Caco-2 (cell line): Measurements from ENCODE around the gene SUV39H1. TPM values are rescaled to one million over a fixed set of nuclear protein-coding genes. Genes with fewer than 3 reads are reported as not detected.

Source experiments
- BruUV-seq: library from RNA; stranded (reverse); fragments of 400-500 nt; replicated peaks from 2 replicates; lab custom pipeline; 2021; lab: Mats Ljungman, UMichigan
- CTCF ChIA-PET: fragments of 300-600 bp; sonication (Branson Sonifier 250); formaldehyde crosslinking; loops from one replicate; lab custom pipeline; 2022; ENCODE audit warnings: antibody characterized with exemption; lab: Charles Lee
- POLR2A ChIA-PET: fragments of 300-600 bp; sonication (Branson Sonifier 250); formaldehyde crosslinking; loops from one replicate; lab custom pipeline; 2022; ENCODE audit warnings: antibody characterized with exemption; lab: Charles Lee
- DNase-seq, 2 experiments: peaks; one replicate each; pipeline versions ENCODE4 v3.0.0 to v3.0.0-alpha.2; 2020 to 2022
- H3K27me3 ChIP-seq: replicated peaks from 2 replicates; pipeline ENCODE4 v1.6.0; 2011; ENCODE audit warnings: low read length; ENCODE audit not compliant: control insufficient read depth, insufficient read depth
- H3K36me3 ChIP-seq: 2 replicates; pipeline ENCODE4 v1.5.1; 2011; ENCODE audit warnings: low read length; ENCODE audit not compliant: control insufficient read depth, insufficient read depth
- H3K4me1 ChIP-seq: fragments of 250-450 bp; sonication (Bioruptor Pico); 2 replicates; pipeline ENCODE4 v1.5.1; 2020; ENCODE audit warnings: mild to moderate bottlenecking
- H3K4me3 ChIP-seq: 2 replicates; pipeline ENCODE4 v1.5.1; 2011; ENCODE audit warnings: low read depth, mild to moderate bottlenecking, control low read depth, low read length
- H3K9me3 ChIP-seq: fragments of 250-450 bp; sonication (Bioruptor Pico); 2 replicates; pipeline ENCODE4 v1.5.1; 2020; ENCODE audit warnings: mild to moderate bottlenecking, moderate library complexity
- H3K27ac Mint-ChIP-seq: one replicate; pipeline ENCODE4 v1.8.0; 2022; ENCODE audit warnings: mixed read lengths; ENCODE audit not compliant: unreplicated experiment
- H3K27me3 Mint-ChIP-seq: one replicate; pipeline ENCODE4 v1.8.0; 2022; ENCODE audit warnings: mixed read lengths; ENCODE audit not compliant: insufficient read depth, unreplicated experiment
- H3K36me3 Mint-ChIP-seq: one replicate; pipeline ENCODE4 v1.8.0; 2022; ENCODE audit warnings: mild to moderate bottlenecking, mixed read lengths; ENCODE audit not compliant: insufficient read depth, unreplicated experiment
- H3K4me1 Mint-ChIP-seq: one replicate; pipeline ENCODE4 v1.8.0; 2022; ENCODE audit warnings: low read depth, mixed read lengths; ENCODE audit not compliant: unreplicated experiment
- H3K4me3 Mint-ChIP-seq: one replicate; pipeline ENCODE4 v1.8.0; 2022; ENCODE audit warnings: mild to moderate bottlenecking, moderate library complexity, mixed read lengths; ENCODE audit not compliant: unreplicated experiment
- H3K9me3 Mint-ChIP-seq: one replicate; pipeline ENCODE4 v1.8.0; 2022; ENCODE audit warnings: mixed read lengths; ENCODE audit not compliant: unreplicated experiment
- CTCF ChIP-seq, 2 experiments: fragments of 200-600 bp in 1 of 2; IDR thresholded peaks; 1 replicate in 1 of 2; 2 replicates in 1 of 2; pipeline versions ENCODE4 v1.5.1 to v1.8.0; 2011 to 2022; ENCODE audit warnings: antibody characterized with exemption in 1 of 2, control low read depth in 1 of 2, inconsistent platforms in 1 of 2, low read depth in 1 of 2, low read length in 1 of 2, mild to moderate bottlenecking in 1 of 2, moderate library complexity in 1 of 2; ENCODE audit not compliant: insufficient read depth in 1 of 2, severe bottlenecking in 1 of 2, unreplicated experiment in 1 of 2
- intact Hi-C: fragments of 100-400 bp; cut with micrococcal nuclease; formaldehyde crosslinking; loops from one replicate; pipeline ENCODE4 v1.10.0; 2022; ENCODE audit not compliant: unreplicated experiment
- total RNA-seq: library from RNA; stranded (reverse); gene quantifications from 2 replicates; pipeline ENCODE4 v1.2.3, GENCODE V29; 2022

Gene SUV39H1
- total RNA-seq, 1 experiment from 2014 or later, result 15.8 TPM

DNA sequence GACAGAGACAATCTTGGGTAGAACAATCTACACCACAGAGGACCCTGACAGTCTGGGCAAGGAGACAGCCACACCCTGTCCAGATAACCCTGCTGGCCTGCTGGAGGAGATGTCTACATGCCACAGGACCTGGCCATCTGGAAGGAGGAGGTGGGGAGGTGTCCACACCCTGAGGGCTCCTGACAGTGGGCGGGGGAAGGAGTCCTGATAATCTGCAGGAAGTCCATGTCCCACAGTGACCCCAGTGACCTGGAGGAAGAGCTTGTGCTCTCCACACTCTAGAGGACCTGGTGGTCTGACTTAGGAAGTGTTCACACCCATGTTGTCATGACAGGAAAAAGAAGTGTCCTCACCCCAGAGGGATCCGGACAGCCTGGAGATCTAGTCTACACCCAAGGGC, 5.5 kb downstream of the SUV39H1 start:
- H3K4me3 Mint-ChIP-seq, result no peak overlapping the region
- BruUV-seq, result no TSS peak
- H3K9me3 Mint-ChIP-seq, result no peaks in the 10 kb centered on the region
- no peaks in the 10 kb centered on the region for H3K9me3 ChIP-seq
- no peak overlapping the region for H3K27ac Mint-ChIP-seq
- H3K36me3 ChIP-seq, result no peaks in the 10 kb centered on the region
- peaks cover 14% of the 10 kb centered on the region for H3K4me1 Mint-ChIP-seq
- no peak overlapping the region for H3K4me3 ChIP-seq
- CTCF ChIA-PET, result no interaction called here
- peaks cover 22% of the 10 kb centered on the region for H3K36me3 Mint-ChIP-seq
- H3K4me1 ChIP-seq, result 0 out of 2 replicates have a peak, but pooled peaks cover 4% of the 10 kb centered on the region
- no peak for TF ChIP-seq CTCF (IDR thresholded peaks at IDR 0.05; ENCODE audit: insufficient read depth in 1 of 2, low read depth in 1 of 2, low read length in 1 of 2, severe bottlenecking in 1 of 2, unreplicated experiment in 1 of 2)
- intact Hi-C loops, result no loop called here
- no peak for DNase-seq
- POLR2A ChIA-PET, result no interaction called here
- no peaks in the 10 kb centered on the region for H3K27me3 ChIP-seq
- no peaks in the 10 kb centered on the region for H3K27me3 Mint-ChIP-seq

DNA sequence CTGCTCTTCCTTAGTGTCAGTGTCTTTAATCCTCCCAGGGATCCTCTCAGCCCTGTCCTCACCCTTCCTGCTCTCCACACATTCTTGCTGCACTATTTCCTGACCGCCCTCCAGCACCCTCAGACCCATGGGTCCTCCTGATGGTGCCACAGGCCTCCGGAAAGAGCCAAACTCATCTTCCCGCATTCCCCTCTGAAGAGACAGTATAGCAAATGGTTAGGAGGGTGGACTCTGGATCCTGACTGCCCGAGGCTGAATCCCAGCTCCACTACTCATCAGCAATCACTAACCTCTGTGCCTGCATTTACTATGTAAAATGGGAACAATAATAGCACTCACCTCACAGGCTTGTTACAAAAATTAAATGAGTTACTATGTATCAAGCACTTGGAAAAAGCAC, 6.2 kb downstream of the SUV39H1 start:
- no peak for DNase-seq
- H3K36me3 ChIP-seq, result no peaks in the 10 kb centered on the region
- POLR2A ChIA-PET, result no interaction called here

GRCh38 chrX:48703228-48703627, 6.7 kb downstream of the SUV39H1 start:
- no peaks in the 10 kb centered on the region for H3K9me3 ChIP-seq
- Mint-ChIP-seq H3K9me3 (no peaks in the 10 kb centered on the region), H3K27me3 (no peaks in the 10 kb centered on the region), H3K4me3 (no peak overlapping the region), H3K4me1 (peaks cover 7% of the 10 kb centered on the region), H3K36me3 (peaks cover 22% of the 10 kb centered on the region), H3K27ac (no peak overlapping the region)
- TF ChIP-seq CTCF (IDR thresholded peaks at IDR 0.05; ENCODE audit: insufficient read depth in 1 of 2, low read depth in 1 of 2, low read length in 1 of 2, severe bottlenecking in 1 of 2, unreplicated experiment in 1 of 2), result no peak
- ChIA-PET POLR2A (no interaction called here), CTCF (no interaction called here)
- DNase-seq, result no peak
- intact Hi-C loops, result no loop called here
- H3K4me1 ChIP-seq, result 0 out of 2 replicates have a peak, but pooled peaks cover 4% of the 10 kb centered on the region
- no peak overlapping the region for H3K4me3 ChIP-seq
- BruUV-seq, result no TSS peak
- no peaks in the 10 kb centered on the region for H3K36me3 ChIP-seq
- no peaks in the 10 kb centered on the region for H3K27me3 ChIP-seq

More for the DNA sequence above, 6.2 kb downstream of the SUV39H1 start:
- H3K9me3 Mint-ChIP-seq, result no peaks in the 10 kb centered on the region
- Histone ChIP-seq H3K4me3 (no peak overlapping the region), H3K4me1 (0 out of 2 replicates have a peak, but pooled peaks cover 4% of the 10 kb centered on the region), H3K9me3 (no peaks in the 10 kb centered on the region), H3K27me3 (no peaks in the 10 kb centered on the region)
- TF ChIP-seq CTCF (IDR thresholded peaks at IDR 0.05; ENCODE audit: insufficient read depth in 1 of 2, low read depth in 1 of 2, low read length in 1 of 2, severe bottlenecking in 1 of 2, unreplicated experiment in 1 of 2), result no peak
- no TSS peak for BruUV-seq
- H3K27ac Mint-ChIP-seq, result no peak overlapping the region
- H3K4me1 Mint-ChIP-seq, result peaks cover 7% of the 10 kb centered on the region
- H3K27me3 Mint-ChIP-seq, result no peaks in the 10 kb centered on the region
- peaks cover 22% of the 10 kb centered on the region for H3K36me3 Mint-ChIP-seq
- CTCF ChIA-PET, result no interaction called here
- intact Hi-C loops, result no loop called here
- H3K4me3 Mint-ChIP-seq, result no peak overlapping the region
